Left forelimb (tissue), 1 donor: ENCODE measurements around the gene NDEL1.
"Not testable (repeated sequence)": the region's sequence is repeated elsewhere in the genome, so short reads cannot be mapped to it uniquely, and the experiment has no call there.

ENCODE experiments used
- DNase-seq: peaks from one replicate; pipeline ENCODE4 v3.0.0-alpha.2; 2018; ENCODE audit warnings: low spot score

NDEL1 gene, protein sequence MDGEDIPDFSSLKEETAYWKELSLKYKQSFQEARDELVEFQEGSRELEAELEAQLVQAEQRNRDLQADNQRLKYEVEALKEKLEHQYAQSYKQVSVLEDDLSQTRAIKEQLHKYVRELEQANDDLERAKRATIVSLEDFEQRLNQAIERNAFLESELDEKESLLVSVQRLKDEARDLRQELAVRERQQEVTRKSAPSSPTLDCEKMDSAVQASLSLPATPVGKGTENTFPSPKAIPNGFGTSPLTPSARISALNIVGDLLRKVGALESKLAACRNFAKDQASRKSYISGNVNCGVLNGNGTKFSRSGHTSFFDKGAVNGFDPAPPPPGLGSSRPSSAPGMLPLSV

DNA sequence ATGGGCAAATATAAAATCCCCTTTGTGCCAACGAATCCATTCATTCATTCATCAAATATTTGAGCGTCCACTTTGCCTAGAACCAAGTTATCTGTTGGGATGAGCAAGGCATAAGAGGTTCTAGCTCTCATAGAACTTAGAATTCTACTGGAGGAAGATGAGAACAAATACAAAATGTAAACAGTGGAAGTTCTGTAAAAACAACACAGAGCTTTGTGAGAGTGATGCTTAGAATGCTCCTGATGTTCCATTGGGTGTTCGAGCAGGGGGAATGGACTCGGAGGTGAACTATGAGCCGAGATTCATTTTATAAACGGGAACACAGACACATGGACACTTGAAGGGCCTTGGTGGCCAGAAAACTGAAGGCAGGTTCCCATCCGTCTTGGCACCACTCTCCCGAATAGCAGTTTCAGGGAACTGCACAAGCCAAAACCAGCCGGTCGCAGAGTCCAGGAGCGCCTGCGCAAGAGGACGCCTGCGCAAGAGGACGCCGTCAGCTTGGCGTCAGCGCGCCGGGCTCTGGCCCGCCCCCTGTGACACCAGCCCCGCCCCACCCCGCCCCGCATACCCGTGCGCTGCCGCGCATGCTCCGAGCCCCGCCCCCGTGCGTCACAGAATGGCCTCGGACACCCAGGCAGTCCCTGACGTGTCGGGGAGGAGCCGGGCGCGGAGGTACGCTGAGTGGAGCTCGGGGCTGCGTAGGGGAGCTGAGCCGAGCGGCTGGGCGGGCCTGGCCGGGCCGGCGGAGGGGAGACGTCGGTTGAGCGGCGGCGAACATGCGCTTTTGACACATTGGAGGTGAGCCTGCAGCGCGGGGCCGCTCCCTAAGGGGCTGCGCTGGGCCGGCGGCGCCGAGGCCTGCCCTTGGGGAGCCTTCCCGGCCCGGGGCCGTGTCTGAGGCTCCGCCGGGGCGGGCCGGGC lies at the start of gene NDEL1:
Gene NDEL1 (plus strand): TSS at position 640 of the 924 bp plus-strand sequence. CDS start 8,388 bp downstream, outside the sequence.
- peak; percentile 100 for DNase-seq

DNA sequence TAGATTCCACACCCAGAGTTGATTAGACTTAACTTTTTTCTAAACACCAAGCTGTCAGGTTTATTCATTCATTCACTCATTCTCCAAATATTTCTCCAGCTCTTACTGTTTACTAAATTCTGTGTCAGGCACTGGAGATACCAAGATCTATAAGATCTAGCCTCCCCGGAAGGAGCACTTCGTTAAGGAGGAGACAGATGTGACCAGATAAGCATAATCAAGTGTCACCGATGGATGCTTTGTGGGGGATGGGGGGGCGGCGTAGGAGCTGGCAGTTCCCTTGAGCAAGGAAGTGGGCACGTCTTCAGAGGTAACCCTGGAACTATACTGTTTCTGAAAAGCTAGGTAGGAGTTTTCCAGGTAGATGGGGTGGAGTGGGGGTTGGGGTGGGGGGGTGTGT lies 48.8 kb upstream of the NDEL1 start:
- no peak for DNase-seq

DNA sequence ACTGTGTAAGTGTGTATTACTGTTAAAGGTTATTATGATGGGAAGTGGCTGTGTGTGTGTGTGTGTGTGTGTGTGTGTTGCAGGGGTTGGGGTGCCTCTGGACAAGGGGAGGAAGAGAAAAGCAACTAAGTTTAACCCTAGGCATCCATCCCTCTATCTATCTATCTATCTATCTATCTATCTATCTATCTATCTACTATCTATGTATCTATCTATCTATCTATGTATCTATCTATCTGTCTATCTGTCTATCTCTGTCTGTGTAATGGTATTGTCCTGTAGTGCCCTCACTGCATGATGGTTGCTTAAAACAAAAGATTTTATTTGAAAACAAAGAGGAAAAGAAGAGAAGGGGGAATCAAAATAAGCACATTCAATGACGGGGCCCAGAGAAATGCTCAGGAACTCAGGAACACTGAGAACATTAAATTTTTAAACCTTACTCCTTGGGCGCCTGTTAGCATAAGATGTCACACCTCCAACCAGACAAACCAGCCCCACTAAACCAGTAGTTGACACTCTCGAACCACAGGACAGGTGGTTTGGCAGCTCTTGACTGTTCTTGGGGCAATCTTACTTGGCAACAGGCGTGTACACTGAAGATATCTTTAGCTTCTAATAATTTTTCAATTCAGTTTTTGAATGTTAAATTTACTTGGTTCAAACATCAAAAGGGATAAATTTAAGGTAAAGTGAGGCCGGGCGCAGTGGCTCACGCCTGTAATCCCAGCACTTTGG lies 47.6 kb upstream of the NDEL1 start:
- no peak for DNase-seq

DNA sequence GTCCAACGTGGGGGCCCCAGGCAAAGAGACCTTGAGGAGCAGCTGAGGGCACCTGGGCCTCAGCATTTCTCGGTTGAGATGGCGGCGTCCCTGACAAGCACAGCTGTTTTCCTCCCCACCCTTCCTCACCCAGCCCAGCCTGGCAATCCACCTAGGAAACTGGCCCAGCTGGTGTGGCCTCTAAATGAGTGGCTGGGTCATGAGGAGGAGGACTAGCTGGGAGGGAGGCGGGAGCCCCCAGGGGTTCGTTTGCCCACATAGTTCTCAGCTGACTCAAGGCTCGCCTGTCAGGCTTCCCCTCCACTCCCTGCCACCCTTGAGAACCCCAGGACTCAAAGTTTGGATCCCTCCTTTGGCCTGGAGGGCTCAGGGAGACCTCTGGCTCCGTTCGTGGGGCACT lies 44.0 kb upstream of the NDEL1 start:
- no peak for DNase-seq

DNA sequence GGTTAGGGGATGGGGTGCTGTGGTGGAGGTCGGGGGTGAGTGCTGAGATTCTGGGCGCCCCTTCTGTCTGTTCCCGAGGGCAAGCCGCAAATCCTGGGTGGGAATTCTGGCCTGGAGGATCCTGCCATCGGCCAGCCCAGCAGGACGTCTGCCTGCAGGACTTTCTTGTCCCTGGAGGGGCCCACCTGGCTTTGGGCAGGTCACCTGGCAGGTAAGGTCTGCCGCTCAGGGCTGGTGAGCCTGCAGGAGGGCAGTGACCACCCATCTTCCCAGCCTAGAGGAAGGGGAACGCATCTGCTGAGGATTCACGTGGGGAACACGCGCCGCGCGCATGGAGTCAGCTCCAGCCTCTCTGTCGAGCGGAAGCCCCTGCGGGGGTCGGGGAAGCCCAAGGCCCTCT lies 43.4 kb upstream of the NDEL1 start:
- DNase-seq, result no peak

DNA sequence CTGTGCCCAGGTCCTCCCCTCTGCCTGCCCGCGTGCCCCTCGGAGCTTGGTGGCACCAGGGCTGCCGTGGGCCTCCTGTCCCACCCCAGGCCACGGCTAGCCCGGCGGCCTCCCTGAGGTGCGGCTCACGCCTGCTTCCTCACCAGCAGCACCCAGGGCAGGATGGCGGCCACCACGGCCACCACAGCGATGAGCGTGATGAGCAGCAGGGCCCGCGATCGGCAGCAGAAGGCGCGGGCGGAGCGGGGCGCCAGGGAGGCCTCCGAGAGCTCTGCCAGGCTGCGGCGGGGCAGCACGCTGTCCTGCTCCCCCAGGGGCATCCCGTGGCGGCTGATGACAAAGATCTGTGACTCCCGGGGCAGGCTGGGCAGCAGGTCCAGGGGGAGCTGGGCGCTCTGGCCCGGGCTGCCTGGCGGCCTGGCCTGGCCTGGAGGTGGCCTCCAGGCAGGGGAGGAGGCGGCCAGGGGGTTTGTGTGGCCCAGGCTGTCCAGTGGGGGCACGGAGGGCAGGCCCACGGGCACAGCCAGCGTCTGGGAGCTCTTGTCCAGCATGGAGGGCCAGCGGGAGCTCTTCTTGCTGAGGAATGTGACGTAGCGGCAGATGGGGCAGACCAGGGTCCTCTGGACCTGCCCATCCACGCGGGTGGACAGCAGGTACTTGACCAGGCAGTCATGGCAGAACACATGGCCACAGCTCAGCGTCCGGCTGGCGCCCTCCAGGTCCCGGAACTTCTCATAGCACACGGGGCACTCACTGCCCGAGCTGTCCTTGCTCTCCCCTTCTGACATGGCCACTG lies 42.8 kb upstream of the NDEL1 start:
- no peak for DNase-seq

DNA sequence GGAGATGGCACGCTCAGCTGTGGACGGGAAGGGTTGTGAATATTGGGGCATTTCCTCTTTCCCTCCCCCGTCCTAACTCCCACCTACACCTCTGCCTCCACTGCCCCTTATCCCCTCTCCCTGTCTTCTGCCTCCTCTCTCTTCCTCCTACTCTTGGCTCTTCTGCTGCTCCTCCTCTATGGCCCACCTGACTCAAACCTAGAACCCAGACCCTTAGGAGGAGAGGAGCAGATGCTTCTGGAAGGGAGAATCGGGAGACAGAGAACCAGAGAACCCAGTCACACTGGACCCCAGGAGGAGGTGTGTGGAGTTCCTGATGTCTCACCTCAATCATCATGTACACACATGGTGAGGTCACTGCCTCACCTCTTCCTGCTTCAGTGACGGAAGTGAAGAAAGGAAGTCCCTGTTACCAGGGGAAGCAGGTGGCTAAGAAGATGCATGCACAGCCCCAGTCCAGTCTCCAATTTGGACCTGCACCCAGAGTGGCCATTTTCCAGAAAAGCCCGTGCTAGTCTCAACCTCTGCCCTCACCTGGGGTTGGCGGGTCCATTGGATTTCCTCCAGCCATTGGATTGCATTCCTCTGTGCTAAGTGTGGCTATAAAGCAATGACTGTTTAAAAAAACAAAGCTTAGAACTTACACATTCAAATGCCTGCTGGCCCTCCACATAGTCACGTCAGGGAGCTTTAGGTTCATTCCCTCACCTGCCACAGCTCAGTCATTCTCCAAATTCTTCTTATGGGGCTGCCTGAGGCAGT lies 42.0 kb upstream of the NDEL1 start:
- DNase-seq, result no peak

DNA sequence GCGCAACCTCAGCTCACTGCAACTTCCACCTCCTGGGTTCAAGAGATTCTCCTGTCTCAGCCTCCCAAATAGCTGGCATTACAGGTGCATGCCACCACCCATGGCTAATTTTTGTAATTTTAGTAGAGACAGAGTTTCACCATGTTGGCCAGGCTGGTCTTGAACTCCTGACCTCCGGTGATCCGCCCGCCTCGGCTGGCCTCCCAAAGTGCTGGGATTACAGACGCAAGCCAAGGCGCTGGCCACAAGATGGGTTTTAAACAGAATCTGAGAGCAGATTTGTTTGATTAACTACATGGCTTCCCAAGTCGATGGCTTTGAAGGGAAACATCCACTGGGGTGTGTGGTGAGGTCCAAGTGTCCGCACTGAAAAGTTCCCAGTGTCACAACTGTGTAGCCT lies 41.2 kb upstream of the NDEL1 start:
- not testable (repeated sequence) for DNase-seq

DNA sequence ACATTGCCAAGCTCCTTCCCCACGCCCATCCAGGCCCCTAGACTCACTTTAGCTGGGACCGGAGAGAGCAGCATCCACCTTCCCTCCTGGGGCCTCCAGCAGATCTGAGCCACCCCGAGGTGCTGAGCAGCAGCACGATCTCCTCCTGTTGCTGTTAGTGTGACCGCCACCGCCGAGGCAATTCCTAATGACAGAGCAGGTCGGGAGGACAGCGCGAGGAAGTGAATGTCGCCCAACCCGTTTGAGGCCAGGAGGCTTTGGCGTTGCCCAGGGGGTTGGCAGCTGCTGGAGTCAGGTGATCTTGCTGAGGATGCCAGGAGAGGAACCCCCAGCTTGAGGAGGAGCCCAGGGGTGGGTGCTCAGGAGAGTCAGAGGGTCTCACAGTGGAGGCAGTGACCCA lies 38.0 kb upstream of the NDEL1 start, which contains the start of gene RNF222:
Gene RNF222 (minus strand): TSS at position 192 of the 400 bp plus-strand sequence. CDS start 4,366 bp downstream, outside the sequence.
- DNase-seq, result no peak

DNA sequence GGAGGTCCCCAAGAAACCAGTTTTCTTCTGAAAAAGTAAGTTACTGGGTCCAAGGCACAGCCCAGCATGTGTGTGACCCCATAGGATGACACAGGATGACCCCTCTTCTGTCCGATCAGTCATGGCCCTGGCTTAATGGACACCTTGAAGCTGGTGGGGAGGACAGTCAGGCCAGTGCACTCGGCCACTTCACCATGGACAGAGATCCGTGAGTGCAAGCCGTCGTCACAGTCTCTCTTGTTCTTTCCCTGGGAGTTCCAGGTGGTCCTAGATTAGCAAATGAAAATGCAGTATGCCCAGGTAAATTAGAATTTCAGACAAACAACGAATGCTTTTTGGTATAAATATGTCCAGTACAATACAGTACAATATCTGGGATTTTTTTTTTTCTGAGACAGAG lies 36.7 kb upstream of the NDEL1 start:
- no peak for DNase-seq

DNA sequence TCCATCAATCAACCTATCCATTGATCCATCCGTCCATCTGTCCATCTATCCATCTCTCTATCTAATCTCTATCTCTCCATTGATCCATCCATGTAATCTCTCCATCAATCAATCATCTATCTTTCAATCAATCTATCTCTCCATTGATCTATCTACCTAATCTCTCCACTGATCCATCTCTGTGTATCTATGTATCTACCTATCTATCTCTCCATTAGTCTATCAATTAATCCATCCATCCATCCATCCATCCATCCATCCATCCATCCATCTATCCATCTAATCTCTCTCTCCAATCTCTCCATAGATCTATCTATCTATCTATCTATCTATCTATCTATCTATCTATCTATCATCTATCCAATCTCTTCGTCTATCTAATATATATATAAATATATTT lies 34.6 kb upstream of the NDEL1 start:
- no peak for DNase-seq

DNA sequence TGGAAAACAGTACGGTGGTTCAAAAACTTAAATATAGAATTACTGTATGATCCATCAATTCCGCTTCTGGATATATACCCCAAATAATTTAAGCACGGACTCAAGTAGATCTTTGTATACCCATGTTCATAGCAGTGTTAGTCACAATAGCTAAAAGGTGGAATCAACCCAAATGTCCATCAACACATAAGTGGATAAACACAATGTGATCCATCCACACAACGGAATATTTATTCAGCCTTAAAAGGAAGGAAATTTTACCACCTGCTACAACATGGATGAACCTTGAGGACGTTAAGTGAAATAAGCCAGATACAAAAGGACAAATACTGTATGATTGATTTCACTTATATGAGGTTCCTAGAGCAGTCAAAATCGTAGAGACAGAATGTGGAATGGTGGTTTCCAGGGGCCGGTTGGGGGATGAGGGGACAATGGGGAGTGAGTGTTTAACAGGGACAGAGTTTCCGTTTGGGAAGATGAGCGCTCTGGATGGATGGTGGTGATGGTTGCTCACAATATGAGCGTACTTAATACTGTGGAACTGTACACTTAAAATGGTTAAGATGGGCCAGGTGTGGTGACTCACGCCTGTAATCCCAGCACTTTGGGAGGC lies 32.7 kb upstream of the NDEL1 start:
- DNase-seq, result no peak

DNA sequence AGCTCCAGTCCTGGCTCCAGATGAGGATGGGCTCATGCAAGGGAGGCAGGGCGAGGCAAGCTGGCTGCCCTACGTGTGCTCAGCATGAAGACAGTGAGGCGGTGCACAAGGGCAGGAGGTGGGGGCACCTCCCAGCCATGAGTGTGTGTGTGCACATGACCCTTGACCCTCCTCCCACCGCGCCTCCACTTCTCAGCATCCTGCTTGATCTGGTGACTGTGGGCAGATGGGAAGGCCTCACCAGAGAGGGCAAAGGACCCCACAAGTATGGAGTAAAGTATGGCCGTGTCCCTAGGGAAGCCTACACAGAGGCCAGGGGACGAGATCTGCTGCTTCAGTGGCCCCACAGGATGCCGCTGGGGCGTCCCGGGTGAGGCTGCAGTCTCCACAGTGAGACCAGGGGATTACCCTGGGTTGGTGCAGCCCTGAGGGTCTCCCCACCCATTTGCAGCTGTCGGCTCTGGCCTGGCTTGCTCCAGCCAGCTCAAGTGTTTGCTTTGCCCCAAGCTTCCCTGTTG lies 30.1 kb upstream of the NDEL1 start:
- no peak for DNase-seq

DNA sequence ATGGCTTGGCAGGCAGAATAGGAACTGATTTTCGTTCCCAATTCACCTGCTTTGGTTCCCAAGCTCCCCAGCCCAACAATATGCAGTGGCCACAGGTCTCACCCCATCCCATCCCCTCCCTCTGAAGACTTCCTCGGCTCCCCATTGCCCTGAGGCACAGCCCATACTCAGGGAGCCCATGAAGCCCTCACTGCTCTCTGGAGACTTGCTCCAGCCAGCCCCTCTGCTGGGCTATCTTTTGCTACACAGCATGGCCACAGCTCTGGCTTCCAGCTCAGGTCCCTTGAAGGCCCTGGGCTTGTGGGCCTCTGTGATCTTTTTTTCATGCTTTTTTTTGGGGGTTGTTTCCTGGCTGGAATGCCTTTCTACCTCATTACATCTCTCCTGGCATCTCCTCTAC lies 29.5 kb upstream of the NDEL1 start:
- no peak for DNase-seq

DNA sequence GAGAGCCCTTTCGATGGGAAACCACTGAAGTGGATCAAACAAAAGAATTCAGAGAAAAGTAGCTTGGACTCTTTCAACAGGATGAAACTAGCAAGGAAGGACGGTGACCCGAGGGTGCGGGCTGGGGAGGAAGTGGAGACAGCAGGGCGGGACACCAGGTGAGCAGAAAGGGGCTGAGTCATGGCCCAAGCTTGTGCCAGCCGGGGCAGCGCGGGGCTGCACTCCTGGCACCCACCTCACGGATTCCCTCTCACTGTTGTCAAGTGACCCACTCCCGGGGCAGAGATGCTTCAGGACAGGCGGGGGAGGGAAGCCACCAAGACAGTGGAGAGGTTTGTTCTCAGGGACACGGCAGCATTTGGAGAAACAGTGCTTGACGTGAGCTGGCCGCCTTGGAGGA lies 27.3 kb upstream of the NDEL1 start:
- DNase-seq, result no peak

DNA sequence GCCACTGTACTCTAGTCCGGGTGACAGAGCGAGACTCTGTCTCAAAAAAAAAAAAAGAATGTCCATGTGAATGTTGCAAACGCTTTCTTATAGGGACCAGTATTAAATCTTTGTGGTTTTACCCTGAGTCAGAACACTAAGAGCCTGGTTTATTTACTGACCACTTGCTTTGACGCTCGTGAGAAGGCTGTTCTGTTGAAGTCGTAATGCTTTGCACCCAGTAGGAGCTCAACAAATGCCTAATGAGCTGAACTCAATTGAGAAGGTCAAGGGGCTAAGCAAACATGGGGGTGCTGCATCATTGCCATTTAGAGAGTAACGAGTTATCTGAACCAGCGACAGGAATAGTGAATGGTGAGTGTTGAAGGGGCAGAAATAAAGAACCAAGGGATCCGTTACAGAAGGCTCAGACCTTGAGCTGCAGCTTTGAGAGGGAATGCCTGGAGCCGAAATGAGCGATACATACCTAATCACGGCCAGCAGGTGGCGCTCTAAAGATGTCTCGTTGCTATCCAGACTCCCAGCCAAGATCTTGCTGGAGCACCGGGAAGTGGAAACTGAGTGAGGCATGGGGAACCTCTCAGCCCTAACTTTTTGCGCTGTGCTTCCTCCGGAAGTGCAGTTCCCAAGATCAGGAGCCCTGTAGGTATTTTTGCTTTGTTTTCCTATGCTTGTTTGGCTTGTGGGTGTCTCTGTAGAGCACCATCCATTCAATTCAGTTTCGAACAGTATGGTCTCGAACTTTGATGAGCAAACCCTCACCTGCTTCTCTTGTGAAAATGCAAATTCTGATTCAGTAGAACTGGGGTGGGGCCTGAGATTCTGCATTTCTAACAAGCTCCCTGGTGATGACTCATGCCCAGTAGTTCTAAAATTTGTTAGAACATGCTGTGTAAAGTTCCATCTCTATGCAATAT lies 25.5 kb upstream of the NDEL1 start:
- peak; percentile 90 for DNase-seq

DNA sequence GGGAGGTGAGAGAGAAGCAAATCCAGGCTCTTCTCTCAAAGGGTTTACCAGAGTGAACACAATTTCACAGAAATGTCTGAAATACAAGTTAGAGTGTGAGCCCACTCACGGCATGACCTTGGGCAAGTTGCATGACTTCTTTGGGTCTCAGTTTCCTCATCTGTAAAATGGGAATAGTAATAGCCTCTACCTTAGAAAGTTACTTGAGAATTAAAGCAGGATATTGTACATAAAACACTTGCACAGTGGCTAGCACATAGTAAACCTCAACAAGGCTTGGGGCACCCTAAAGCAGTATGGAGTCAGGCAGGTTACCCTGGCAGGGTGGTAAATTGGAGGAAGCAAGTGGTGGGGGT lies 24.8 kb upstream of the NDEL1 start:
- no peak for DNase-seq

DNA sequence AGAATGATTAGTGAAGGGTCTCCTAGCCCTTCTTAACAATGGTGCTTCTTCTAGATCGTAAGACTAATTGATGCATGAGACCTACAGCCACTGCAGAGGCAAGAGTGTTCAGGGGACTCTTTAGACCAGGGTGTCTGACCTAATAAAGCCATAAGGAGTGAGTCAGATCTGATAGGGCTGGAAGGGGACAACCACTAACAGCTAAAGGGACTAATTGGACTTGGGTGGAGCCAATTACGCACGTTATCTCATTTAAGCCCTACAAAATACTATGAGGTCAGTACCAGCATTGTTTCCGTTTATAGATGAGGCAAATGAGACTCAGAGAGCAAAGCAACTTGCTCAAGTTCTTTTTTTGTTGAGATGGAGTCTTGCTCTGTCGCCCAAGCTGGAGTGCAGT lies 23.6 kb upstream of the NDEL1 start:
- no peak for DNase-seq

DNA sequence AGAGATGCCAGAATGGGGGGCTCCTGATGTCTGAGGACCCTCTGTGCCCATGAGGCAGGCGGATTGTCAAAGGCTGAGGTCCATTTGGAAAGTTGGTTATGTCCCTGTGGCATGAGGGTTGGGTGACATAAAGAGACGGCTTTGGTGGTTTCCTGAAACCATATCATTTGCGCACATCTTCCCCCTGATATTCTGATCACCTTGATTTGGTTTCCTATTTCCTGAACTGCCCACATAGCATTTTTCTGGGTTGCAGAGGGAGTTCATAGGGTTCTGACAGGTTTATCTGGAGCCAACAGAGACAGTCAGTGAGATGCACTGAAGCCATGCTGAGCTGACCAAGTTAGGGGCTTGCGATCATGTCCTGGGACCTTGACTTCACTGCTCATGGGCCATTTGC lies 22.4 kb upstream of the NDEL1 start:
- DNase-seq, result no peak
